Measurements from ENCODE around the gene KL. TPM values are rescaled to one million over a fixed set of nuclear protein-coding genes. Genes with fewer than 3 reads are reported as not detected.

KL gene
- 1 to 10 TPM in 1 of 2 donors, under 1 TPM in 1; 0.52 to 1.3 TPM for total RNA-seq

- Histone ChIP-seq H3K27me3 (peaks cover 0 to 8% of the 10 kb centered on the region in 2 donors), H3K4me3 (no peak within 1 kb of the TSS), H3K9me3 (no peaks in the 10 kb centered on the region), H3K4me1 (peaks cover 12% of the 10 kb centered on the region), H3K27ac (peak within 1 kb of the TSS in 3 of 4 donors; percentile 31 to 51 (median 43)), H3K36me3 (replicated peaks in 1 of 2; ENCODE audit: insufficient read depth in 1 of 2, low read depth in 2 of 2) (no peaks in the 10 kb centered on the region)
- peak; percentile 47 for ATAC-seq
- intact Hi-C loops (cut with DNase I): no loop called here
- TF ChIP-seq CTCF (IDR thresholded peaks at IDR 0.05): peak in 1 of 7 experiments; percentile 5
- TF ChIP-seq POLR2A (IDR thresholded peaks at IDR 0.05): peak in 1 of 3 donors; percentile 20
- DNase-seq: peak in 3 of 4 donors; percentile 9 to 17 (median 14)
- WGBS, 2 donors: 4% methylated on average over 24 to 103 of the region's 106 CpGs
These were observed at the start of gene KL for GRCh38 chr13:33016414-33017322. TSS of gene KL (plus strand) at chr13:33016423. CDS start at chr13:33016441, 18 bp downstream.

- WGBS, 2 donors: 52 to 59% methylated on average over 5 of the region's 5 CpGs
- ATAC-seq (no peak), DNase-seq (no peak)
- H3K36me3 ChIP-seq (replicated peaks in 1 of 2; ENCODE audit: insufficient read depth in 1 of 2, low read depth in 2 of 2): no peaks in the 10 kb centered on the region
- no peaks in the 10 kb centered on the region for H3K27me3 ChIP-seq
- no peaks in the 10 kb centered on the region for H3K9me3 ChIP-seq
- no peak overlapping the region for H3K4me3 ChIP-seq
- intact Hi-C loops (cut with DNase I): no loop called here
- H3K4me1 ChIP-seq: no peaks in the 10 kb centered on the region
- H3K27ac ChIP-seq: no peak overlapping the region
- TF ChIP-seq POLR2A (IDR thresholded peaks at IDR 0.05): no peak
- TF ChIP-seq CTCF (IDR thresholded peaks at IDR 0.05): no peak
These were observed 48.5 kb upstream of the KL start for GRCh38 chr13:32967584-32968182.

- Histone ChIP-seq H3K27me3 (no peaks in the 10 kb centered on the region), H3K36me3 (replicated peaks in 1 of 2; ENCODE audit: insufficient read depth in 1 of 2, low read depth in 2 of 2) (no peaks in the 10 kb centered on the region), H3K4me1 (no peaks in the 10 kb centered on the region), H3K4me3 (no peak overlapping the region), H3K9me3 (no peaks in the 10 kb centered on the region), H3K27ac (no peak overlapping the region)
- TF ChIP-seq CTCF (IDR thresholded peaks at IDR 0.05) (no peak), POLR2A (IDR thresholded peaks at IDR 0.05) (no peak)
- ATAC-seq (no peak), DNase-seq (no peak)
- intact Hi-C loops (cut with DNase I): no loop called here
- WGBS, 2 donors: 71 to 75% methylated on average over 1 of the region's 1 CpG
These were observed 47.9 kb upstream of the KL start for GRCh38 chr13:32968316-32968715.

- 51 to 63% methylated on average over 3 of the region's 3 CpGs for WGBS, 2 donors
- H3K27me3 ChIP-seq: no peaks in the 10 kb centered on the region
- TF ChIP-seq CTCF (IDR thresholded peaks at IDR 0.05): no peak
- no peak for TF ChIP-seq POLR2A (IDR thresholded peaks at IDR 0.05)
- H3K4me1 ChIP-seq: no peaks in the 10 kb centered on the region
- no peaks in the 10 kb centered on the region for H3K36me3 ChIP-seq (replicated peaks in 1 of 2; ENCODE audit: insufficient read depth in 1 of 2, low read depth in 2 of 2)
- no peak overlapping the region for H3K4me3 ChIP-seq
- ATAC-seq (no peak), DNase-seq (no peak)
- intact Hi-C loops (cut with DNase I): no loop called here
- H3K27ac ChIP-seq: no peak overlapping the region
- no peaks in the 10 kb centered on the region for H3K9me3 ChIP-seq
These were observed 47.4 kb upstream of the KL start for GRCh38 chr13:32968793-32969192.
